Ascending aorta (tissue), 2 donors: Measurements from ENCODE around the gene RHOF. TPM values are rescaled to one million over a fixed set of nuclear protein-coding genes. Genes with fewer than 3 reads are reported as not detected.

ENCODE experiments used
- DNase-seq, 2 donors: peaks; one replicate each; pipeline ENCODE4 v3.0.0-alpha.2; 2019; ENCODE audit warnings: low spot score in 2 of 2
- H3K27ac ChIP-seq, 2 donors: fragments of 200-600 bp; sonication (generic); one replicate each; pipeline ENCODE4 v1.5.1; 2016 to 2017; ENCODE audit warnings: mild to moderate bottlenecking in 1 of 2
- H3K27me3 ChIP-seq: fragments of 200-600 bp; sonication (generic); one replicate; pipeline ENCODE4 v1.5.1; 2017
- H3K36me3 ChIP-seq, 2 donors: fragments of 200-600 bp; sonication (generic); one replicate each; pipeline ENCODE4 v1.5.1; 2016
- H3K4me1 ChIP-seq, 2 donors: fragments of 200-600 bp; sonication (generic); one replicate each; pipeline ENCODE4 v1.5.1; 2016 to 2017; ENCODE audit warnings: mild to moderate bottlenecking in 1 of 2
- H3K4me3 ChIP-seq, 2 donors: fragments of 200-600 bp; sonication (generic); one replicate each; pipeline ENCODE4 v1.5.1; 2016 to 2017; ENCODE audit warnings: mild to moderate bottlenecking in 1 of 2
- H3K9me3 ChIP-seq, 2 donors: fragments of 200-600 bp; sonication (generic); one replicate each; pipeline ENCODE4 v1.5.1; 2016
- intact Hi-C: fragments of 100-400 bp; cut with DNase I; formaldehyde crosslinking; loops from one replicate; pipeline ENCODE4 v1.15.1; 2023
- total RNA-seq: library from RNA; depleted of rRNA; stranded (reverse); fragments of >200 nt; gene quantifications from one replicate; pipeline ENCODE4 v1.1.0, GENCODE V29; 2016
- TF ChIP-seq, protein P1 (sequence below), 3 experiments: fragments of 200-600 bp in 2 of 3; fragments of 450-650 bp in 1 of 3; sonication (generic) in 2 of 3; IDR thresholded peaks; one replicate each; pipeline ENCODE4 v1.5.1; 2016 to 2019; ENCODE audit warnings: antibody characterized with exemption in 3 of 3, mild to moderate bottlenecking in 1 of 3, moderate library complexity in 1 of 3

RHOF gene
- total RNA-seq, 1 donor from 2014 or later, result 1.9 TPM

DNA sequence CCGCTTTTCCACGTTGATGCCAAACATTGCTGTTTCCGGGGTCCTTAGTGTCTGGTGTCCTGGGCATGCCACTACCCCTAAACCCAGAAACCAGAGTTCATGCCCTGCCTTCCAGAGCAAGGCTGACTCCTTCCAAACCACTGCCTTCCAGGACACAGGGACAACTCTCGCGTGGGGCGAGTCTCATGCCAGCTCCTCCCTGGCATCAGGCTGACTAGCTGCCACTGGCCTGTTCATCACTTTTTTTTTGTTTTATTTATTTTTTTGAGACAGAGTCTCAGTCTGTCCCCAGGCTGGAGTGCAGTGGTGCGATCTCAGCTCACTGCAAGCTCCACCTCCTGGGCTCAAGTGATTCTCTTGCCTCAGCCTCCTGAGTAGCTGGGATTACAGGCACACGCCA, 15.1 kb upstream of the RHOF start:
- Histone ChIP-seq H3K27me3 (no peaks in the 10 kb centered on the region), H3K4me1 (peaks cover 23 to 49% of the 10 kb centered on the region in 2 donors), H3K27ac (no peak overlapping the region), H3K36me3 (peaks cover 31 to 32% of the 10 kb centered on the region in 2 donors), H3K9me3 (no peaks in the 10 kb centered on the region), H3K4me3 (no peak overlapping the region)
- intact Hi-C loops, result no loop called here
- no peak for DNase-seq
- TF ChIP-seq, protein P1, sequence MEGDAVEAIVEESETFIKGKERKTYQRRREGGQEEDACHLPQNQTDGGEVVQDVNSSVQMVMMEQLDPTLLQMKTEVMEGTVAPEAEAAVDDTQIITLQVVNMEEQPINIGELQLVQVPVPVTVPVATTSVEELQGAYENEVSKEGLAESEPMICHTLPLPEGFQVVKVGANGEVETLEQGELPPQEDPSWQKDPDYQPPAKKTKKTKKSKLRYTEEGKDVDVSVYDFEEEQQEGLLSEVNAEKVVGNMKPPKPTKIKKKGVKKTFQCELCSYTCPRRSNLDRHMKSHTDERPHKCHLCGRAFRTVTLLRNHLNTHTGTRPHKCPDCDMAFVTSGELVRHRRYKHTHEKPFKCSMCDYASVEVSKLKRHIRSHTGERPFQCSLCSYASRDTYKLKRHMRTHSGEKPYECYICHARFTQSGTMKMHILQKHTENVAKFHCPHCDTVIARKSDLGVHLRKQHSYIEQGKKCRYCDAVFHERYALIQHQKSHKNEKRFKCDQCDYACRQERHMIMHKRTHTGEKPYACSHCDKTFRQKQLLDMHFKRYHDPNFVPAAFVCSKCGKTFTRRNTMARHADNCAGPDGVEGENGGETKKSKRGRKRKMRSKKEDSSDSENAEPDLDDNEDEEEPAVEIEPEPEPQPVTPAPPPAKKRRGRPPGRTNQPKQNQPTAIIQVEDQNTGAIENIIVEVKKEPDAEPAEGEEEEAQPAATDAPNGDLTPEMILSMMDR (IDR thresholded peaks at IDR 0.05), result no peak

DNA sequence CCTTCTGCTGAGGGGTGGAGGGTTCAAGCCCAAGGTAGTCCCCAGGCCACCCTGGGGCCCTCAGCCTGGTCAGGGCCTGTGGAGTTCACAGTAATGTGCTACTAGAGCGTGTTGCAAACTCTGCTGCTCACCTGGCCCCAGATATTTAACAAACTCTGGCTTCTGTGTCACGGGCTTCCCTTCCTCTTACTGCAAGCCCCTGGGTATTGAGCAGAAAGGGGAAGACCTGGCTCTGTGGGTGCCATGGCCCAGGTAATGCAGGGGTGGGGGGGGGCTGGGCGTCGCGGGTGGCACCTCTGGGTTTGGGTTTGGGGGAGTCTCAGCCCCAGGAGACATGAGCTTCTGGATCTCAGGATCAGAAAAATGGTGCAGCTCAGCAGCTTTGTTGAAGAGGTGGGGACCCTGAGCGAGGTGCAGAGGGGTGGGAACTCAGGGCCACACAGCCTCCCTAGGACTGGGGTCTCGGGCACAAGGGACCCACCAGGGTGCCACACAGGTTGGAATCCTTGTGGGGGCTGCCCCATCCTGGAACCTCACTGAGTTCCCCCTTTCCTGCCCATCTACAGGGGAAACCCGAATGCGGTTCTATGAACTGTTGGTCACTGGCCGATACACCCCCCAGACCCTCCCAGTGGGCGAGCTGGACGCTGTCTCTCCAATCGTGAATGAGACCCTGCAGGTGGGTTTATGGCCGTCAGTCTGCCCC, 14.3 kb upstream of the RHOF start:
- TF ChIP-seq, protein P1 (IDR thresholded peaks at IDR 0.05), result no peak
- no peaks in the 10 kb centered on the region for H3K27me3 ChIP-seq
- peaks cover 20 to 42% of the 10 kb centered on the region in 2 donors for H3K4me1 ChIP-seq
- peaks cover 30 to 32% of the 10 kb centered on the region in 2 donors for H3K36me3 ChIP-seq
- H3K27ac ChIP-seq, result peak overlapping the region in 1 of 2 donors; percentile 100
- no peaks in the 10 kb centered on the region for H3K9me3 ChIP-seq
- no peak for DNase-seq
- H3K4me3 ChIP-seq, result peak overlapping the region in 1 of 2 donors; percentile 94
- intact Hi-C loops, result no loop called here

DNA sequence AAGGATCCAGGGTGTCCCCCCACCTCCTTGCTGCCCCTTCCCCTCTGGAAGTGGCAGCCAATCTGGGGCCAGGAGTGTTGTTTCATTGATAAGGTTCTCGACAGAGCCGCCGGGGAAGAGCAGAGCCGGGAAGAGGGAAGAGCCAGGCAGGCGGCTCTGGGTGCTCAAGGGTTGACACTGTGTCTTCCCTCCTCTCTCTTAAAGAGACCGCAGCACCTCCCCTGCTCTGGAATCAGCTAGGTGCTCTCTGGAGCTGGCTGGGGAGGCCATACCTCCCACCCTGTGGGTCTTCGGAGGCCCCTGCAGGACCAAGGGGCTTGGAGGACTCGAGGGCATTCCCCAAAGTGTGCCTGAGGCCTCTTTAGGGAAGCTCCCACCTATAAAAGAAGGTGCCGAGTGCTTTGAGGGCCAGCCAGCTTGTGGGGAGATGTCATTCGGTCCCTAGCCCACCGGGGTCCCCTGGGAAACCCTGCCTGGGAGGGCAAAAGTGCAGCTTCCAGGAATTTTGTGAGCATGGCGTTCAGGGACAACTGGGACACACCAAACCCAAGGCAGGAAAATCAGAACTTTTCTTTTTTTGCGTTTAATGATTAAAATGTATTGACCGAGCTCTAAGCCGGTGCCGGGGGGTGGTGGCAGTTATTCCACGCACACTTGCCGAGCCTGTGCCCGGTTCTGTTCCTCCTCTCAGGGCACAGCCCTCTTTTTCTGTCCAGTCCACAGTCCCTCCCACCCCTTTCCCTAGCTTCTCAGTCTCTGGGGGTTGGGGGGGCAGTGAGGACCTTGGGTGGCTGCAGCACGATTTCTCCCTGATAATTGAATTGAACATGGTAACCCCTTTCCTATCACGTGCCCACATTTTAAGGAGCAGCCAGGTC, 13.3 kb upstream of the RHOF start:
- H3K27ac ChIP-seq, result peak overlapping the region; percentile 89 to 100

DNA sequence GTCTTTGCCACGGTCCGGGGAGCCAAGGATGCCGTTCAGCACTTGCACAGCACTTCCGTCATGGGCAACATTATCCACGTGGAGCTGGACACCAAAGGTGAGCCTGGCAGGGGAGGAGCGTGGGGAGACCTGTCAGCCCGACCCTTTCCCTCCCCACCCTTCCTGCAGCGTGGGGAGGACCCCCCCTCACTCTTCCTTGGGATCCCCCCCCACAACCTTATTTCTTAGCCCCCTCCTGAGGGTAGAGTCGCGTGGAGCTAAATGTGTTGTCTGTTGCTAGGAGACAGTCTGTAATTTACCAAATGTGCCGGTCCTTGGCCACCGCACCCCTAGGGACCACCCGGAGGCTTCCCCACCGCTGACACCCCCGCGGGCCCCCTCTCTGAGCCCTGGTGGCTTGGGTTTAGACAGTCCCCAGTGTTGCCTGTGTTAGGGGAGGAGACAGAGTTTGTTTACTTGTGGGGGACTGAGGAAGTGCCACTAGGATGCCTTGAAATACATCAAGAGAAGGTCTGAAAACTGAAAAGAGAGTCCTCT, 12.6 kb upstream of the RHOF start:
- Histone ChIP-seq H3K4me1 (peaks cover 10 to 30% of the 10 kb centered on the region in 2 donors), H3K27ac (peak overlapping the region; percentile 89 to 100), H3K36me3 (peaks cover 30 to 32% of the 10 kb centered on the region in 2 donors), H3K27me3 (no peaks in the 10 kb centered on the region), H3K9me3 (no peaks in the 10 kb centered on the region), H3K4me3 (peak overlapping the region; percentile 94 to 98)
- intact Hi-C loops, result no loop called here
- no peak for DNase-seq
- TF ChIP-seq, protein P1 (IDR thresholded peaks at IDR 0.05), result no peak

More for the DNA sequence above, 13.3 kb upstream of the RHOF start:
- Histone ChIP-seq H3K4me3 (peak overlapping the region; percentile 94 to 98), H3K36me3 (peaks cover 30 to 32% of the 10 kb centered on the region in 2 donors), H3K27me3 (no peaks in the 10 kb centered on the region), H3K4me1 (peaks cover 18 to 34% of the 10 kb centered on the region in 2 donors), H3K9me3 (no peaks in the 10 kb centered on the region)
- intact Hi-C loops, result no loop called here
- TF ChIP-seq, protein P1 (IDR thresholded peaks at IDR 0.05), result no peak
- DNase-seq, result no peak

DNA sequence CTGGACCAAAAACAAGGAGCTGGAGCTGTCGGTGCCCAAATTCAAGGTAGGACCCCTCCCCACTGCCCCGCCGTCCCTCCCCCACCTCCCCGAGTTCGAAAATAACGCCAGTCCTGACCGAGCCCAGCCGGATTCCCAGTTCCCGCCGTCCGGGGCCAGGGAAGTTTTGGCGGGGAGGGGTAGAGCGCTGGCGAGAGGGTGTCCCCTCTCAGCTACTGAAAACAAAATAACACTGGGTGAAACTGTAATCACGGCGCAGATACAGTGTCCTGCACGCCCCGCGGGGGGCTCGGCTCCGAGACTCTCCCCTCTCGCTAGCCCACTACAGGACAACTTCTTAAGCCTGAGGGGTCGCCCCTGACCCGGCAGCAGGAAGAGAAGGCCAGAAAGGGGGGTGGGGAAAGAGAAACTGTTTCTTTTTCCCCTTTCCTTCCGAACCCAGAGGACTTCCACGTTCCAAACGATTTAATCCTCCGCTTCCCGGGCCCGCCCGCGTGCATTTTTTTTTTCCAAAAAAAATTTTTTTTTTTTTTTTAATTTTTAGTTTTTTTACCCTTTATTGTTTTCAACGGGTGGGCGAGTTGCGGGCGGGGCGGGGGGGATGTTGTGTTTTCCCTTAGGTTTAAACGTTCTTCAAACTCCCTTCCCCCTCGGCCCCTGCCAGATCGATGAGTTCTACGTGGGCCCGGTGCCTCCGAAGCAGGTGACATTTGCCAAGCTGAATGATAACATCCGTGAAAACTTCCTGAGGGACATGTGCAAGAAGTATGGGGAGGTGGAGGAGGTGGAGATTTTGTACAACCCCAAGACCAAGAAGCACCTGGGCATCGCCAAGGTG, 11.9 kb upstream of the RHOF start:
- TF ChIP-seq, protein P1 (IDR thresholded peaks at IDR 0.05), result no peak
- DNase-seq, result no peak
- peak overlapping the region; percentile 94 to 98 for H3K4me3 ChIP-seq
- H3K27ac ChIP-seq, result peak overlapping the region; percentile 89 to 100
- intact Hi-C loops, result no loop called here
- no peaks in the 10 kb centered on the region for H3K9me3 ChIP-seq
- H3K27me3 ChIP-seq, result no peaks in the 10 kb centered on the region
- peaks cover 24 to 26% of the 10 kb centered on the region in 2 donors for H3K36me3 ChIP-seq
- peaks cover 4 to 25% of the 10 kb centered on the region in 2 donors for H3K4me1 ChIP-seq
